IMR-90 (cell line): ENCODE results near the gene SEMA3G. TPM values are rescaled to one million over a fixed set of nuclear protein-coding genes. Genes with fewer than 3 reads are reported as not detected.

Source experiments
- ATAC-seq: fragments of 200-7000 bp; cut with Tn5 transposase; 2 replicates; pipeline ENCODE4 v1.9.1; 2020; ENCODE audit warnings: low read depth, mild to moderate bottlenecking, moderate library complexity
- BruUV-seq: library from RNA; stranded (reverse); fragments of 400-500 nt; replicated peaks from 2 replicates; lab custom pipeline; 2021; lab: Mats Ljungman, UMichigan
- CTCF ChIA-PET: fragments of 300-600 bp; formaldehyde crosslinking; extraction: SDS; loops from one replicate; lab custom pipeline; 2021; ENCODE audit warnings: antibody characterized with exemption; lab: Yijun Ruan, JAX
- POLR2A ChIA-PET: fragments of 300-600 bp; sonication (Branson Sonifier 250); formaldehyde crosslinking; loops from one replicate; lab custom pipeline; 2022; ENCODE audit warnings: antibody characterized with exemption; ENCODE audit not compliant: unreplicated experiment; lab: Charles Lee
- DNase-seq: peaks from one replicate; pipeline ENCODE4 v3.0.0; 2013
- H2AFZ ChIP-seq: replicated peaks from 2 replicates; pipeline ENCODE3; 2013; ENCODE audit warnings: low read length, mild to moderate bottlenecking; ENCODE audit not compliant: poor library complexity
- H2AK5ac ChIP-seq: 2 replicates; pipeline ENCODE4 v1.6.1; 2013; ENCODE audit warnings: low read depth, low read length, inconsistent platforms
- H2AK9ac ChIP-seq: replicated peaks from 2 replicates; pipeline ENCODE3; 2013; ENCODE audit warnings: mild to moderate bottlenecking, low read depth, low read length, moderate library complexity; ENCODE audit not compliant: poor library complexity
- H2BK120ac ChIP-seq: 2 replicates; pipeline ENCODE4 v1.6.1; 2013; ENCODE audit warnings: low read depth, low read length, inconsistent platforms
- H2BK15ac ChIP-seq: 3 replicates; pipeline ENCODE4 v1.6.1; 2013; ENCODE audit warnings: low read depth, low read length, inconsistent platforms
- H2BK20ac ChIP-seq: 2 replicates; pipeline ENCODE4 v1.6.1; 2013; ENCODE audit warnings: low read depth, mild to moderate bottlenecking, inconsistent platforms, low read length, moderate library complexity
- H2BK5ac ChIP-seq: 2 replicates; pipeline ENCODE4 v1.6.1; 2013; ENCODE audit warnings: mild to moderate bottlenecking, low read depth, low read length, inconsistent platforms; ENCODE audit not compliant: poor library complexity, severe bottlenecking
- H3K14ac ChIP-seq: replicated peaks from 2 replicates; pipeline ENCODE4 v1.6.1; 2013; ENCODE audit warnings: low read depth, low read length, inconsistent platforms
- H3K18ac ChIP-seq: 2 replicates; pipeline ENCODE4 v1.6.1; 2013; ENCODE audit warnings: low read depth, low read length, control low read depth
- H3K23ac ChIP-seq: 2 replicates; pipeline ENCODE4 v1.6.1; 2013; ENCODE audit warnings: low read depth, low read length, inconsistent platforms
- H3K27ac ChIP-seq: 2 replicates; pipeline ENCODE4 v1.5.1; 2013; ENCODE audit warnings: mild to moderate bottlenecking, control low read depth, low read length; ENCODE audit not compliant: insufficient read depth
- H3K27me3 ChIP-seq: 2 replicates; pipeline ENCODE4 v1.6.1; 2013; ENCODE audit warnings: low read length; ENCODE audit not compliant: control insufficient read depth, insufficient read depth
- H3K36me3 ChIP-seq: 2 replicates; pipeline ENCODE4 v1.6.1; 2013; ENCODE audit warnings: low read length, mixed read lengths; ENCODE audit not compliant: control insufficient read depth, insufficient read depth
- H3K4ac ChIP-seq: 2 replicates; pipeline ENCODE4 v1.6.1; 2013; ENCODE audit warnings: low read depth, low read length, inconsistent platforms
- H3K4me1 ChIP-seq: 2 replicates; pipeline ENCODE4 v1.6.1; 2013; ENCODE audit warnings: low read length, mixed read lengths; ENCODE audit not compliant: control insufficient read depth, insufficient read depth
- H3K4me2 ChIP-seq: 2 replicates; pipeline ENCODE4 v1.6.1; 2013; ENCODE audit warnings: low read depth, mild to moderate bottlenecking, control low read depth, low read length, moderate library complexity
- H3K4me3 ChIP-seq: 2 replicates; pipeline ENCODE4 v1.5.1; 2013; ENCODE audit warnings: low read depth, mild to moderate bottlenecking, control low read depth, low read length, moderate library complexity; ENCODE audit not compliant: insufficient read depth
- H3K56ac ChIP-seq: 2 replicates; pipeline ENCODE4 v1.6.1; 2013; ENCODE audit warnings: low read length, inconsistent platforms; ENCODE audit not compliant: insufficient read depth; ENCODE audit errors: extremely low read depth
- H3K79me1 ChIP-seq, 2 experiments: 2 replicates each; pipeline ENCODE4 v1.6.1; 2013; ENCODE audit warnings: low read length in 2 of 2, inconsistent platforms in 1 of 2, low read depth in 1 of 2
- H3K9ac ChIP-seq: 2 replicates; pipeline ENCODE4 v1.6.1; 2013; ENCODE audit warnings: low read depth, low read length, control low read depth
- H3K9me1 ChIP-seq: 2 replicates; pipeline ENCODE4 v1.6.1; 2013; ENCODE audit warnings: low read length, inconsistent platforms; ENCODE audit not compliant: insufficient read depth
- H3K9me3 ChIP-seq: 2 replicates; pipeline ENCODE4 v1.6.1; 2013; ENCODE audit warnings: low read length; ENCODE audit not compliant: control insufficient read depth, insufficient read depth
- H4K20me1 ChIP-seq: 2 replicates; pipeline ENCODE4 v1.6.1; 2013; ENCODE audit warnings: low read length, inconsistent platforms; ENCODE audit not compliant: insufficient read depth
- H4K5ac ChIP-seq: 2 replicates; pipeline ENCODE4 v1.6.1; 2013; ENCODE audit warnings: mild to moderate bottlenecking, low read depth, low read length, control low read depth
- H4K8ac ChIP-seq, 2 experiments: 2 replicates each; pipeline ENCODE4 v1.6.1; 2013; ENCODE audit warnings: low read depth in 2 of 2, low read length in 2 of 2, control low read depth in 1 of 2, inconsistent platforms in 1 of 2
- H4K91ac ChIP-seq: 2 replicates; pipeline ENCODE4 v1.6.1; 2013; ENCODE audit warnings: low read depth, low read length, inconsistent platforms; ENCODE audit not compliant: insufficient read depth
- BHLHE40 ChIP-seq: fragments of 150-350 bp; IDR thresholded peaks from 2 replicates; pipeline ENCODE4 v1.6.1; 2016; ENCODE audit warnings: mild to moderate bottlenecking, low read depth, low read length
- CEBPB ChIP-seq: IDR thresholded peaks from 2 replicates; pipeline ENCODE4 v1.6.1; 2012; ENCODE audit warnings: low read depth, low read length, improper control_type of control experiment
- CHD1 ChIP-seq: IDR thresholded peaks from 2 replicates; pipeline ENCODE4 v1.6.1; 2012; ENCODE audit warnings: low read depth, low read length, improper control_type of control experiment
- ELK1 ChIP-seq: fragments of 150-350 bp; IDR thresholded peaks from 2 replicates; pipeline ENCODE4 v1.6.1; 2016; ENCODE audit warnings: low read depth, mild to moderate bottlenecking, low read length, moderate library complexity, borderline replicate concordance
- FOS ChIP-seq: fragments of 150-350 bp; IDR thresholded peaks from 2 replicates; pipeline ENCODE4 v1.6.1; 2016; ENCODE audit warnings: low read depth, low read length
- MAFK ChIP-seq: IDR thresholded peaks from 2 replicates; pipeline ENCODE4 v1.6.1; 2012; ENCODE audit warnings: low read depth, low read length, improper control_type of control experiment
- MAZ ChIP-seq: IDR thresholded peaks from 2 replicates; pipeline ENCODE4 v1.6.1; 2012; ENCODE audit warnings: low read depth, mild to moderate bottlenecking, low read length, improper control_type of control experiment, moderate library complexity, borderline replicate concordance
- MXI1 ChIP-seq: IDR thresholded peaks from 2 replicates; pipeline ENCODE4 v1.6.1; 2012; ENCODE audit warnings: low read depth, mild to moderate bottlenecking, low read length, moderate library complexity, borderline replicate concordance
- NFE2L2 ChIP-seq: fragments of 150-350 bp; IDR thresholded peaks from 2 replicates; pipeline ENCODE4 v1.6.1; 2016; ENCODE audit warnings: low read depth, mild to moderate bottlenecking, low read length
- POLR2A ChIP-seq: IDR thresholded peaks from 2 replicates; pipeline ENCODE4 v1.6.1; 2012; ENCODE audit warnings: mild to moderate bottlenecking, low read depth, low read length
- RAD21 ChIP-seq: IDR thresholded peaks from 2 replicates; pipeline ENCODE4 v1.6.1; 2012; ENCODE audit warnings: low read length, improper control_type of control experiment
- RCOR1 ChIP-seq: IDR thresholded peaks from 2 replicates; pipeline ENCODE4 v1.6.1; 2012; ENCODE audit warnings: mild to moderate bottlenecking, low read length, improper control_type of control experiment; ENCODE audit not compliant: insufficient replicate concordance
- RFX5 ChIP-seq: IDR thresholded peaks from 2 replicates; pipeline ENCODE4 v1.8.0; 2012; ENCODE audit warnings: low read depth, mild to moderate bottlenecking, low read length, moderate library complexity
- SMC3 ChIP-seq: fragments of 150-350 bp; IDR thresholded peaks from 2 replicates; pipeline ENCODE4 v1.6.1; 2016; ENCODE audit warnings: low read depth, mild to moderate bottlenecking, antibody characterized with exemption, low read length, moderate library complexity
- WGBS, 2 experiments: methylation state at CpG; one replicate each; pipeline versions ENCODE4 v1.1.5 to v1.1.7; 2013; ENCODE audit warnings: missing lambda C conversion rate in 2 of 2; ENCODE audit not compliant: insufficient read length in 1 of 2; ENCODE audit errors: extremely low coverage in 2 of 2; 5-methylcytosine and 5-hydroxymethylcytosine counted together
- dilution Hi-C: fragments of 300-500 bp; cut with HindIII; formaldehyde crosslinking; loops from one replicate; pipeline ENCODE4 v1.14.3; 2018; ENCODE audit warnings: low sequenced_read_pairs; ENCODE audit not compliant: unreplicated experiment
- in situ Hi-C: fragments of 300-500 bp; cut with MboI; formaldehyde crosslinking; loops from 3 replicates; pipeline ENCODE4 v1.14.3; 2019; ENCODE audit warnings: low sequenced_read_pairs, inconsistent platforms, mixed read lengths
- intact Hi-C: fragments of 100-400 bp; cut with micrococcal nuclease; formaldehyde crosslinking; loops from 2 replicates; pipeline ENCODE4 v1.10.0; 2022
- polyA plus RNA-seq, 3 experiments: library from polyadenylated mRNA; depleted of rRNA; stranded (reverse); fragments of >200 nt; gene quantifications; 2 replicates each; pipeline ENCODE4 v1.2.3, GENCODE V29; 2012; ENCODE audit warnings: low replicate concordance in 1 of 3
- total RNA-seq: library from RNA; depleted of rRNA; stranded (reverse); fragments of >200 nt; gene quantifications from 2 replicates; pipeline ENCODE4 v1.2.3, GENCODE V29; 2012
- TF ChIP-seq, protein P1 (sequence below): fragments of 150-350 bp; IDR thresholded peaks from 2 replicates; pipeline ENCODE4 v1.6.1; 2017; ENCODE audit warnings: mild to moderate bottlenecking, antibody characterized with exemption, low read length, low read depth
- TF ChIP-seq, protein P2 (sequence below): conservative IDR thresholded peaks from 2 replicates; pipeline ENCODE4 v1.5.1; 2012; ENCODE audit warnings: mild to moderate bottlenecking, low read depth, low read length, improper control_type of control experiment

Gene SEMA3G
- total and polyA plus RNA-seq, 2 of the 4 experiments (the other 2 are of a cell fraction), result 0.07 TPM; not detected in 1

DNA sequence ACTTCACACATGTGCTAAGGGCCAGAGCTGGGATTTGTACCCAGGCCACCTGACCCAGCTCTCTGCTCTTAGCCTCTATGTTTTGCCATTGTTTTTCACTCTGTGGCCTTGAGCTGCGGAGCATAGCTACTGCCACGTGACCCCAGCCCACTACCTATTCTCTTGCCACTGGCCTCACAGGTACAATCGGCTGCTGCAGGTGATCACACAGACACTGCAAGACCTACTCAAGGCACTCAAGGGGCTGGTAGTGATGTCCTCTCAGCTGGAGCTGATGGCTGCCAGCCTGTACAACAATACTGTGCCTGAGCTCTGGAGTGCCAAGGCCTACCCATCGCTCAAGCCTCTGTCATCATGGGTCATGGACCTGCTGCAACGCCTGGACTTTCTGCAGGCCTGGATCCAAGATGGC is 46.2 kb downstream of the SEMA3G start:
- Histone ChIP-seq H2BK15ac (no peak overlapping the region), H2BK20ac (no peak overlapping the region), H2AK9ac (no peak overlapping the region), H3K23ac (no peak overlapping the region), H3K9me3 (no peaks in the 10 kb centered on the region), H3K79me1 (no peaks in the 10 kb centered on the region; a peak in 1 of 4 replicates), H3K4me3 (no peak overlapping the region), H2AK5ac (no peak overlapping the region), H3K27ac (no peak overlapping the region), H3K4me1 (no peaks in the 10 kb centered on the region), H2BK5ac (no peak overlapping the region), H3K36me3 (peaks cover 29% of the 10 kb centered on the region), H3K27me3 (no peaks in the 10 kb centered on the region; the same call in 1 of the 2 replicates), H4K91ac (no peak overlapping the region), H3K9me1 (0 out of 2 replicates have a peak, but pooled peaks cover 6% of the 10 kb centered on the region), H3K4ac (no peak overlapping the region), H3K18ac (no peak overlapping the region), H3K14ac (no peak overlapping the region), H4K5ac (no peak overlapping the region), H2BK120ac (no peak overlapping the region), H4K20me1 (no peaks in the 10 kb centered on the region; the same call in 1 of the 2 replicates), H3K4me2 (no peak overlapping the region), H3K56ac (no peak overlapping the region), H3K9ac (no peak overlapping the region), H4K8ac (no peak overlapping the region), H2AFZ (no peak overlapping the region)
- dilution Hi-C loops (no loop called here), intact Hi-C loops (no loop called here), in situ Hi-C loops (no loop called here)
- ChIA-PET CTCF (no interaction called here), POLR2A (no interaction called here)
- DNase-seq (no peak), ATAC-seq (no peak)
- 100% methylated on average over 4 of the region's 5 CpGs; no CpG with 5 or more reads in 1 of the 2 experiments for WGBS, 2 experiments
- BruUV-seq, result no TSS peak
- no peak for TF ChIP-seq CEBPB
- no peak for TF ChIP-seq NFE2L2
- TF ChIP-seq FOS, result no peak
- TF ChIP-seq POLR2A, result no peak
- no peak for TF ChIP-seq CHD1
- TF ChIP-seq, protein P1, sequence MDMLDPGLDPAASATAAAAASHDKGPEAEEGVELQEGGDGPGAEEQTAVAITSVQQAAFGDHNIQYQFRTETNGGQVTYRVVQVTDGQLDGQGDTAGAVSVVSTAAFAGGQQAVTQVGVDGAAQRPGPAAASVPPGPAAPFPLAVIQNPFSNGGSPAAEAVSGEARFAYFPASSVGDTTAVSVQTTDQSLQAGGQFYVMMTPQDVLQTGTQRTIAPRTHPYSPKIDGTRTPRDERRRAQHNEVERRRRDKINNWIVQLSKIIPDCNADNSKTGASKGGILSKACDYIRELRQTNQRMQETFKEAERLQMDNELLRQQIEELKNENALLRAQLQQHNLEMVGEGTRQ, result no peak
- TF ChIP-seq MAZ, result no peak
- TF ChIP-seq ELK1, result no peak
- no peak for TF ChIP-seq RCOR1
- no peak for TF ChIP-seq MAFK
- no peak for TF ChIP-seq MXI1
- TF ChIP-seq, protein P2, sequence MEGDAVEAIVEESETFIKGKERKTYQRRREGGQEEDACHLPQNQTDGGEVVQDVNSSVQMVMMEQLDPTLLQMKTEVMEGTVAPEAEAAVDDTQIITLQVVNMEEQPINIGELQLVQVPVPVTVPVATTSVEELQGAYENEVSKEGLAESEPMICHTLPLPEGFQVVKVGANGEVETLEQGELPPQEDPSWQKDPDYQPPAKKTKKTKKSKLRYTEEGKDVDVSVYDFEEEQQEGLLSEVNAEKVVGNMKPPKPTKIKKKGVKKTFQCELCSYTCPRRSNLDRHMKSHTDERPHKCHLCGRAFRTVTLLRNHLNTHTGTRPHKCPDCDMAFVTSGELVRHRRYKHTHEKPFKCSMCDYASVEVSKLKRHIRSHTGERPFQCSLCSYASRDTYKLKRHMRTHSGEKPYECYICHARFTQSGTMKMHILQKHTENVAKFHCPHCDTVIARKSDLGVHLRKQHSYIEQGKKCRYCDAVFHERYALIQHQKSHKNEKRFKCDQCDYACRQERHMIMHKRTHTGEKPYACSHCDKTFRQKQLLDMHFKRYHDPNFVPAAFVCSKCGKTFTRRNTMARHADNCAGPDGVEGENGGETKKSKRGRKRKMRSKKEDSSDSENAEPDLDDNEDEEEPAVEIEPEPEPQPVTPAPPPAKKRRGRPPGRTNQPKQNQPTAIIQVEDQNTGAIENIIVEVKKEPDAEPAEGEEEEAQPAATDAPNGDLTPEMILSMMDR, result no peak
- no peak for TF ChIP-seq BHLHE40
- no peak for TF ChIP-seq RFX5
- TF ChIP-seq RAD21, result no peak
- no peak for TF ChIP-seq SMC3
